OCI-LY1 (cell line): ENCODE measurements around the gene TMEM156.

Experiments
- EZH2 ChIP-seq: fragments of 200-600 bp; sonication (generic), shearing (Covaris generic); IDR thresholded peaks from 2 replicates; pipeline ENCODE4 v1.8.0; 2017; ENCODE audit warnings: borderline replicate concordance, mixed run types, mild to moderate bottlenecking, antibody characterized with exemption, low read length, moderate library complexity, mixed read lengths
- TF ChIP-seq, protein P1 (sequence below): fragments of 200-600 bp; sonication (generic), shearing (Covaris generic); IDR thresholded peaks from 2 replicates; pipeline ENCODE4 v1.5.1; 2017; ENCODE audit warnings: mild to moderate bottlenecking, antibody characterized with exemption, low read length, moderate library complexity, mixed read lengths

DNA sequence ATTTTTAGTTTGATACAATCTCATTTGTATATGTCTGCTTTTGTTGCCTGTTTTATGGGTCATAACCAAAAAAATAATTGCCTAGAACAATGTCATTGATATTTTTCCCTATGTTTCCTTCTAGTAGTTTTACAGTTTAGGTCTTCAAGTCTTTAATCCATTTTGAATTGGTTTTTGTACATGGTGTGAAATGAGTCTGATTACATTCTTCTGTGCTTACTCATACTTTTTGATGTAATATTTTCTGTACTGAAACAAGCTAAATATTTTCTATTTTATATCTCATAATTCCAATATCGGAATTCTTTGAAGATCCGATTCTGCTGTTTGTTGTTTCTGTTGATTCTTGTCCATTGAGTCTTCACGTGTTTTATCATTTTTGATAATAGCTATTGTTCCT lies 10.6 kb downstream of the TMEM156 start:
- TF ChIP-seq, protein P1, sequence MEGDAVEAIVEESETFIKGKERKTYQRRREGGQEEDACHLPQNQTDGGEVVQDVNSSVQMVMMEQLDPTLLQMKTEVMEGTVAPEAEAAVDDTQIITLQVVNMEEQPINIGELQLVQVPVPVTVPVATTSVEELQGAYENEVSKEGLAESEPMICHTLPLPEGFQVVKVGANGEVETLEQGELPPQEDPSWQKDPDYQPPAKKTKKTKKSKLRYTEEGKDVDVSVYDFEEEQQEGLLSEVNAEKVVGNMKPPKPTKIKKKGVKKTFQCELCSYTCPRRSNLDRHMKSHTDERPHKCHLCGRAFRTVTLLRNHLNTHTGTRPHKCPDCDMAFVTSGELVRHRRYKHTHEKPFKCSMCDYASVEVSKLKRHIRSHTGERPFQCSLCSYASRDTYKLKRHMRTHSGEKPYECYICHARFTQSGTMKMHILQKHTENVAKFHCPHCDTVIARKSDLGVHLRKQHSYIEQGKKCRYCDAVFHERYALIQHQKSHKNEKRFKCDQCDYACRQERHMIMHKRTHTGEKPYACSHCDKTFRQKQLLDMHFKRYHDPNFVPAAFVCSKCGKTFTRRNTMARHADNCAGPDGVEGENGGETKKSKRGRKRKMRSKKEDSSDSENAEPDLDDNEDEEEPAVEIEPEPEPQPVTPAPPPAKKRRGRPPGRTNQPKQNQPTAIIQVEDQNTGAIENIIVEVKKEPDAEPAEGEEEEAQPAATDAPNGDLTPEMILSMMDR, result no peak
- TF ChIP-seq EZH2, result no peak
